WI38 (cell line): Measurements from ENCODE around the gene TSPAN14.

Experiments used
- H3K4me3 ChIP-seq: 2 replicates; pipeline ENCODE4 v1.5.1; 2011; ENCODE audit warnings: low read depth, mild to moderate bottlenecking, control low read depth, low read length
- TF ChIP-seq, protein P1 (sequence below): IDR thresholded peaks from 2 replicates; pipeline ENCODE4 v1.5.1; 2012; ENCODE audit warnings: low read depth, mild to moderate bottlenecking, control low read depth, low read length

The TSPAN14 gene

DNA sequence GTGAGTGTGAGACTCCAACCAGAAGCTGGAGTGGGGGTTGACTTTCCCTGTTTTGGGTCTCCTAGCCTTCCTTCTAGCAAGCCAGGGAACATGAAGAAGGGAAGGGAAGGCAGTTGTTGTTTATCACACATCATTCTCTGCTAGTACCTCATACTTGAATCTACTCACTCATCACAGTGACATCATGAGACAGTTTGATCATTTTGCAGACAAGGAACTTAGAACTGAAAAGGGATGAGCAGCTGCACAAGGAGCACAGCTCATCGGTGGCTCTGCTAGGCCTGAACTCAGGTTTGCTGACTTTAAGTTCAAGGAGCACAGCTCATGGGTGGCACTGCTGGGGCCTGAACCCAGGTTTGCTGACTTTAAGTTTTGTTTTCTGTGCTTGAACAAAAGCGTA lies 26.6 kb upstream of the TSPAN14 start:
- TF ChIP-seq, protein P1, sequence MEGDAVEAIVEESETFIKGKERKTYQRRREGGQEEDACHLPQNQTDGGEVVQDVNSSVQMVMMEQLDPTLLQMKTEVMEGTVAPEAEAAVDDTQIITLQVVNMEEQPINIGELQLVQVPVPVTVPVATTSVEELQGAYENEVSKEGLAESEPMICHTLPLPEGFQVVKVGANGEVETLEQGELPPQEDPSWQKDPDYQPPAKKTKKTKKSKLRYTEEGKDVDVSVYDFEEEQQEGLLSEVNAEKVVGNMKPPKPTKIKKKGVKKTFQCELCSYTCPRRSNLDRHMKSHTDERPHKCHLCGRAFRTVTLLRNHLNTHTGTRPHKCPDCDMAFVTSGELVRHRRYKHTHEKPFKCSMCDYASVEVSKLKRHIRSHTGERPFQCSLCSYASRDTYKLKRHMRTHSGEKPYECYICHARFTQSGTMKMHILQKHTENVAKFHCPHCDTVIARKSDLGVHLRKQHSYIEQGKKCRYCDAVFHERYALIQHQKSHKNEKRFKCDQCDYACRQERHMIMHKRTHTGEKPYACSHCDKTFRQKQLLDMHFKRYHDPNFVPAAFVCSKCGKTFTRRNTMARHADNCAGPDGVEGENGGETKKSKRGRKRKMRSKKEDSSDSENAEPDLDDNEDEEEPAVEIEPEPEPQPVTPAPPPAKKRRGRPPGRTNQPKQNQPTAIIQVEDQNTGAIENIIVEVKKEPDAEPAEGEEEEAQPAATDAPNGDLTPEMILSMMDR, result no peak
- no peak overlapping the region for H3K4me3 ChIP-seq

DNA sequence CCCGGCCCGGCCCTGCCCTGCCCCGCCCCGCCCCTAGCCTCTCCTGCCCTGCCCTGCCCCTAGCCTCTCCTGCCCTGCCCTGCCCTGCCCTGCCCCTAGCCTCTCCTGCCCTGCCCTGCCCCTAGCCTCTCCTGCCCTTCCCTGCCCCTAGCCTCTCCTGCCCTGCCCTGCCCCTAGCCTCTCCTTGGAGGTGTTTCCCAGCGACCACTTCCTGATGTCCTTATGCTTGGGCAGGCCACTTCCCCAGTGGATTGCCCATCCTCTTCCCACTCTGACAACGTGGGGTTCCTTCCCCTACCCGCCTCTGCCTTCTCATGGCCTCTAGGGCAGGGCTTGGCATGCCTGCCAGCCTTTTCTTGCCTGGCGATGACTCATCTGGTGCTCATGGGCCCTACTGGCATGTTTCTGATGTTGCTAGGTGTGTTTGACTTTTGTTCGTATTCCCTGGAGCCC lies 24.6 kb upstream of the TSPAN14 start:
- no peak overlapping the region for H3K4me3 ChIP-seq
- TF ChIP-seq, protein P1, result no peak

DNA sequence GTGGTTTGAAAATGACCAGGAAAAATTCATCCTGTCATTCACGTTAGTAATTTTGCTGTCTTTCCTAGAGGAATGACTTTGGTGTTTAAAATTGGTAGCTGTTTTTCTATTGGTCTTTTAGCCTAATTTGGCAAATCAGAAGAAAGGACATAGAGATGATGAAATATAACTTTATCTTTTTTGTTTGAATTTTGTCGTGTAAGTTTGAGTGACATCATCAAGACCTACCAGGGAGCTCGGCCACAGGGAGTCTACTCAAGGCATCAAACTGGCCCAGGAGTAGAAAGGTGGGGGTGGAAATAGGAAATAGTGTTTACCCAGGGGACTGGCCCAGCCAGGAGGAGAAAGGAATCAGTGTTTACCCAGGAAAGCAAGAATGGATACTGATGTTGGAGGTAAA lies 21.0 kb upstream of the TSPAN14 start:
- H3K4me3 ChIP-seq, result no peak overlapping the region
- TF ChIP-seq, protein P1, result no peak

- TF ChIP-seq, protein P1, result no peak
- H3K4me3 ChIP-seq, result no peak overlapping the region
Observed at GRCh38 chr10:80436446-80437098, 17.5 kb upstream of the TSPAN14 start.

GRCh38 chr10:80437227-80437626 lies 16.9 kb upstream of the TSPAN14 start:
- no peak overlapping the region for H3K4me3 ChIP-seq
- TF ChIP-seq, protein P1, result no peak

DNA sequence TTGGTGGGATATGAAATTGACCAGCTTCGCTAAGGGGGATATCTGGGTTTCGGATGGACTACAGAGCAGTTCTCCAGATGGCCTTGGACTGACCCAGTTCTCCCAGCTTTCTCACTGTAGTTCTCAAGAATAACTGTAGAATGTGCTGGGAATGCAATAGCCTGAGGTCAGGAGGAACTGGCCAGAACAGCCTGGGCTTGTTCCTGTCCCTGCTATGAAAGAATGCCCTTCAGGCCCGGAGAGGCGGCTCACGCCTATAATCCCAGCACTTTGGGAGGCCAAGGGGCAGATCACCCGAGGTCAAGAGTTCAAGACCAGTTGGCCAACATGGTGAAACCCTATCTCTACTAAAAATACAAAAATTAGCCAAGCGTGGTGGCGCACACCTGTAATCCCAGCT lies 12.3 kb upstream of the TSPAN14 start:
- TF ChIP-seq, protein P1, result no peak
- no peak overlapping the region for H3K4me3 ChIP-seq

DNA sequence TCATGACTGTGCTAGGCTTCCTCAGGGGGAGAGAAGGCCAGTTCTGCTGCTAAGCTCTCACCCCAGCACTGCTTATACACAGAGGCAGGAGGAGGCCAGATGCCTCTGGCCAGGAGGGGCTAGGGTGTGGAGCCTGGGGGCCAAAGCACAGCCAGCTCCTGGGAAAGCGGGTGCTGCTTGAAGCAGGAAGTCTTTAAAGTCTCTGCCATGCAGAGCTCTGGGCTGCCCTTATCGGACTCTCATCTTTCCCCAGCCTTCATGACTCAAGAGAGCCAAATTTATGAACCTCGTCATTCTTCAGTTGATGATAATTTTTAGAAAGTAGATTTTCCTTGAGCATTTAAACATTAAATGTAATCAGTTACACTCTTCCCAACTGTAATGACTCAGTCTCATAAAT lies 11.2 kb upstream of the TSPAN14 start:
- H3K4me3 ChIP-seq, result no peak overlapping the region
- TF ChIP-seq, protein P1, result no peak
